ENCODE results near the gene KIF20A.

DNA sequence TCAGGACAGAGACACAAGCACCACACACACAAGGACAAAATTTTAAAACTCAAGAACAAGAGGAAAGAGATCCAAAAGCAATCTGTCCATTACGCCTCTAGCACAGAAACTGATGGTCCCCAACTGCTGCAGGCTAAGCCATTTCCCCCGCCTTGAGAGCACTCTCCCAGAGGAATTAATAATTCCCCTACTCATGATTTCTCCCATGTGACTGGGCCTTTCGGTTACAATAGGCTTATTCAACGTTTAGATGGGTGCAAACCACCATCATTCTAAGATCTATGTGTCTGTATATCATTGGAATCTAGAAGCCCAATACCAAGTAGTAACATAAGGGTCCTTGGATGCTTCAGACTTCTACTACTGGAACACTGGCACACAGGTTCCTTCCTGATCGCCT lies 19.2 kb upstream of the KIF20A start:
- TF ChIP-seq, protein P1, sequence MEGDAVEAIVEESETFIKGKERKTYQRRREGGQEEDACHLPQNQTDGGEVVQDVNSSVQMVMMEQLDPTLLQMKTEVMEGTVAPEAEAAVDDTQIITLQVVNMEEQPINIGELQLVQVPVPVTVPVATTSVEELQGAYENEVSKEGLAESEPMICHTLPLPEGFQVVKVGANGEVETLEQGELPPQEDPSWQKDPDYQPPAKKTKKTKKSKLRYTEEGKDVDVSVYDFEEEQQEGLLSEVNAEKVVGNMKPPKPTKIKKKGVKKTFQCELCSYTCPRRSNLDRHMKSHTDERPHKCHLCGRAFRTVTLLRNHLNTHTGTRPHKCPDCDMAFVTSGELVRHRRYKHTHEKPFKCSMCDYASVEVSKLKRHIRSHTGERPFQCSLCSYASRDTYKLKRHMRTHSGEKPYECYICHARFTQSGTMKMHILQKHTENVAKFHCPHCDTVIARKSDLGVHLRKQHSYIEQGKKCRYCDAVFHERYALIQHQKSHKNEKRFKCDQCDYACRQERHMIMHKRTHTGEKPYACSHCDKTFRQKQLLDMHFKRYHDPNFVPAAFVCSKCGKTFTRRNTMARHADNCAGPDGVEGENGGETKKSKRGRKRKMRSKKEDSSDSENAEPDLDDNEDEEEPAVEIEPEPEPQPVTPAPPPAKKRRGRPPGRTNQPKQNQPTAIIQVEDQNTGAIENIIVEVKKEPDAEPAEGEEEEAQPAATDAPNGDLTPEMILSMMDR (IDR thresholded peaks at IDR 0.05) = no peak
- no peak for TF ChIP-seq POLR2A (IDR thresholded peaks at IDR 0.05)
